GM23338 (cell line): ENCODE data around the gene ZDHHC12. TPM values are rescaled to one million over a fixed set of nuclear protein-coding genes. Genes with fewer than 3 reads are reported as not detected.

Experiments
- CREB1 ChIP-seq: fragments of 250-450 bp; sonication (Bioruptor Pico); IDR thresholded peaks from 2 replicates; pipeline ENCODE4 v1.5.0; 2020; ENCODE audit warnings: low read depth, mild to moderate bottlenecking, moderate library complexity
- EZH2 ChIP-seq: fragments of 200-600 bp; sonication (generic); IDR thresholded peaks from one replicate; pipeline ENCODE4 v1.8.0; 2017; ENCODE audit warnings: antibody characterized with exemption, mild to moderate bottlenecking, low read depth; ENCODE audit not compliant: unreplicated experiment
- EZH2phosphoT487 ChIP-seq: fragments of 200-600 bp; sonication (generic); IDR thresholded peaks from one replicate; pipeline ENCODE4 v1.8.1; 2018; ENCODE audit warnings: antibody characterized with exemption; ENCODE audit not compliant: unreplicated experiment
- JUNB ChIP-seq: IDR thresholded peaks from one replicate; pipeline ENCODE4 v1.6.1; 2016; ENCODE audit warnings: antibody characterized with exemption; ENCODE audit not compliant: unreplicated experiment
- NANOG ChIP-seq: IDR thresholded peaks from 2 replicates; pipeline ENCODE4 v1.6.1; 2016; ENCODE audit warnings: antibody characterized with exemption, borderline replicate concordance
- STAT1 ChIP-seq: IDR thresholded peaks from one replicate; pipeline ENCODE4 v1.6.1; 2016; ENCODE audit warnings: antibody characterized with exemption; ENCODE audit not compliant: unreplicated experiment
- ZNF114 ChIP-seq: fragments of 250-450 bp; sonication (Bioruptor Pico); IDR thresholded peaks from 2 replicates; pipeline ENCODE4 v1.5.0; 2020; ENCODE audit warnings: mild to moderate bottlenecking, moderate library complexity
- ZNF331 ChIP-seq: fragments of 250-450 bp; sonication (Bioruptor Pico); IDR thresholded peaks from 2 replicates; pipeline ENCODE4 v1.5.0; 2020; ENCODE audit warnings: low read depth, mild to moderate bottlenecking, moderate library complexity
- ZNF462 ChIP-seq: fragments of 250-450 bp; sonication (Bioruptor Pico); IDR thresholded peaks from 2 replicates; pipeline ENCODE4 v1.5.0; 2020; ENCODE audit warnings: mild to moderate bottlenecking, moderate library complexity
- polyA plus RNA-seq: library from polyadenylated mRNA; unstranded; fragments of >200 nt; fragmentation: Nextera tagmentation; extraction: Ambion mirVana; gene quantifications from 2 replicates; pipeline ENCODE4 v1.2.1, GENCODE V29; 2016
- total RNA-seq: library from RNA; depleted of rRNA; stranded (reverse); fragments of >200 nt; shearing (Covaris generic); gene quantifications from 2 replicates; pipeline ENCODE4 v1.2.3, GENCODE V29; 2014
- TF ChIP-seq, protein P1 (sequence below), 2 experiments: fragments of 200-600 bp in 1 of 2; sonication (generic) in 1 of 2; conservative IDR thresholded peaks; 2 replicates each; pipeline versions ENCODE4 v1.5.1 to v1.6.1; 2016 to 2017; ENCODE audit warnings: antibody characterized with exemption in 2 of 2, low read depth in 2 of 2, mild to moderate bottlenecking in 2 of 2, moderate library complexity in 1 of 2

The ZDHHC12 gene
- total and polyA plus RNA-seq, 2 experiments from 2014 or later: 47.5 to 54.1 TPM

- TF ChIP-seq ZNF462 (CRISPR knock-in tag) (no peak), NANOG (no peak), STAT1 (no peak), ZNF331 (CRISPR knock-in tag) (no peak), JUNB (no peak), EZH2 (no peak), ZNF114 (CRISPR knock-in tag) (no peak), EZH2phosphoT487 (no peak), CREB1 (no peak)
- TF ChIP-seq, protein P1, sequence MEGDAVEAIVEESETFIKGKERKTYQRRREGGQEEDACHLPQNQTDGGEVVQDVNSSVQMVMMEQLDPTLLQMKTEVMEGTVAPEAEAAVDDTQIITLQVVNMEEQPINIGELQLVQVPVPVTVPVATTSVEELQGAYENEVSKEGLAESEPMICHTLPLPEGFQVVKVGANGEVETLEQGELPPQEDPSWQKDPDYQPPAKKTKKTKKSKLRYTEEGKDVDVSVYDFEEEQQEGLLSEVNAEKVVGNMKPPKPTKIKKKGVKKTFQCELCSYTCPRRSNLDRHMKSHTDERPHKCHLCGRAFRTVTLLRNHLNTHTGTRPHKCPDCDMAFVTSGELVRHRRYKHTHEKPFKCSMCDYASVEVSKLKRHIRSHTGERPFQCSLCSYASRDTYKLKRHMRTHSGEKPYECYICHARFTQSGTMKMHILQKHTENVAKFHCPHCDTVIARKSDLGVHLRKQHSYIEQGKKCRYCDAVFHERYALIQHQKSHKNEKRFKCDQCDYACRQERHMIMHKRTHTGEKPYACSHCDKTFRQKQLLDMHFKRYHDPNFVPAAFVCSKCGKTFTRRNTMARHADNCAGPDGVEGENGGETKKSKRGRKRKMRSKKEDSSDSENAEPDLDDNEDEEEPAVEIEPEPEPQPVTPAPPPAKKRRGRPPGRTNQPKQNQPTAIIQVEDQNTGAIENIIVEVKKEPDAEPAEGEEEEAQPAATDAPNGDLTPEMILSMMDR (conservative IDR thresholded peaks at IDR 0.05; ENCODE audit: low read depth in 2 of 2): no peak
These were observed 33.7 kb upstream of the ZDHHC12 start (continued) for GRCh38 chr9:128757602-128758001.
